IMR-90 (cell line): Measurements from ENCODE around the gene NDUFA13. TPM values are rescaled to one million over a fixed set of nuclear protein-coding genes. Genes with fewer than 3 reads are reported as not detected.
A peak's percentile ranks its signal among the peaks of the same experiment; 100 is the strongest.

Experiments
- ATAC-seq: fragments of 200-7000 bp; cut with Tn5 transposase; 2 replicates; pipeline ENCODE4 v1.9.1; 2020; ENCODE audit warnings: low read depth, mild to moderate bottlenecking, moderate library complexity
- BruUV-seq: library from RNA; stranded (reverse); fragments of 400-500 nt; replicated peaks from 2 replicates; lab custom pipeline; 2021; lab: Mats Ljungman, UMichigan
- CTCF ChIA-PET: fragments of 300-600 bp; formaldehyde crosslinking; extraction: SDS; loops from one replicate; lab custom pipeline; 2021; ENCODE audit warnings: antibody characterized with exemption; lab: Yijun Ruan, JAX
- POLR2A ChIA-PET: fragments of 300-600 bp; sonication (Branson Sonifier 250); formaldehyde crosslinking; loops from one replicate; lab custom pipeline; 2022; ENCODE audit warnings: antibody characterized with exemption; ENCODE audit not compliant: unreplicated experiment; lab: Charles Lee
- DNase-seq: peaks from one replicate; pipeline ENCODE4 v3.0.0; 2013
- H2AFZ ChIP-seq: replicated peaks from 2 replicates; pipeline ENCODE3; 2013; ENCODE audit warnings: low read length, mild to moderate bottlenecking; ENCODE audit not compliant: poor library complexity
- H2AK5ac ChIP-seq: 2 replicates; pipeline ENCODE4 v1.6.1; 2013; ENCODE audit warnings: low read depth, low read length, inconsistent platforms
- H2AK9ac ChIP-seq: replicated peaks from 2 replicates; pipeline ENCODE3; 2013; ENCODE audit warnings: mild to moderate bottlenecking, low read depth, low read length, moderate library complexity; ENCODE audit not compliant: poor library complexity
- H2BK120ac ChIP-seq: 2 replicates; pipeline ENCODE4 v1.6.1; 2013; ENCODE audit warnings: low read depth, low read length, inconsistent platforms
- H2BK15ac ChIP-seq: 3 replicates; pipeline ENCODE4 v1.6.1; 2013; ENCODE audit warnings: low read depth, low read length, inconsistent platforms
- H2BK20ac ChIP-seq: 2 replicates; pipeline ENCODE4 v1.6.1; 2013; ENCODE audit warnings: low read depth, mild to moderate bottlenecking, inconsistent platforms, low read length, moderate library complexity
- H2BK5ac ChIP-seq: 2 replicates; pipeline ENCODE4 v1.6.1; 2013; ENCODE audit warnings: mild to moderate bottlenecking, low read depth, low read length, inconsistent platforms; ENCODE audit not compliant: poor library complexity, severe bottlenecking
- H3K14ac ChIP-seq: replicated peaks from 2 replicates; pipeline ENCODE4 v1.6.1; 2013; ENCODE audit warnings: low read depth, low read length, inconsistent platforms
- H3K18ac ChIP-seq: 2 replicates; pipeline ENCODE4 v1.6.1; 2013; ENCODE audit warnings: low read depth, low read length, control low read depth
- H3K23ac ChIP-seq: 2 replicates; pipeline ENCODE4 v1.6.1; 2013; ENCODE audit warnings: low read depth, low read length, inconsistent platforms
- H3K27ac ChIP-seq: 2 replicates; pipeline ENCODE4 v1.5.1; 2013; ENCODE audit warnings: mild to moderate bottlenecking, control low read depth, low read length; ENCODE audit not compliant: insufficient read depth
- H3K27me3 ChIP-seq: 2 replicates; pipeline ENCODE4 v1.6.1; 2013; ENCODE audit warnings: low read length; ENCODE audit not compliant: control insufficient read depth, insufficient read depth
- H3K36me3 ChIP-seq: 2 replicates; pipeline ENCODE4 v1.6.1; 2013; ENCODE audit warnings: low read length, mixed read lengths; ENCODE audit not compliant: control insufficient read depth, insufficient read depth
- H3K4ac ChIP-seq: 2 replicates; pipeline ENCODE4 v1.6.1; 2013; ENCODE audit warnings: low read depth, low read length, inconsistent platforms
- H3K4me1 ChIP-seq: 2 replicates; pipeline ENCODE4 v1.6.1; 2013; ENCODE audit warnings: low read length, mixed read lengths; ENCODE audit not compliant: control insufficient read depth, insufficient read depth
- H3K4me2 ChIP-seq: 2 replicates; pipeline ENCODE4 v1.6.1; 2013; ENCODE audit warnings: low read depth, mild to moderate bottlenecking, control low read depth, low read length, moderate library complexity
- H3K4me3 ChIP-seq: 2 replicates; pipeline ENCODE4 v1.5.1; 2013; ENCODE audit warnings: low read depth, mild to moderate bottlenecking, control low read depth, low read length, moderate library complexity; ENCODE audit not compliant: insufficient read depth
- H3K56ac ChIP-seq: 2 replicates; pipeline ENCODE4 v1.6.1; 2013; ENCODE audit warnings: low read length, inconsistent platforms; ENCODE audit not compliant: insufficient read depth; ENCODE audit errors: extremely low read depth
- H3K79me1 ChIP-seq, 2 experiments: 2 replicates each; pipeline ENCODE4 v1.6.1; 2013; ENCODE audit warnings: low read length in 2 of 2, inconsistent platforms in 1 of 2, low read depth in 1 of 2
- H3K9ac ChIP-seq: 2 replicates; pipeline ENCODE4 v1.6.1; 2013; ENCODE audit warnings: low read depth, low read length, control low read depth
- H3K9me1 ChIP-seq: 2 replicates; pipeline ENCODE4 v1.6.1; 2013; ENCODE audit warnings: low read length, inconsistent platforms; ENCODE audit not compliant: insufficient read depth
- H3K9me3 ChIP-seq: 2 replicates; pipeline ENCODE4 v1.6.1; 2013; ENCODE audit warnings: low read length; ENCODE audit not compliant: control insufficient read depth, insufficient read depth
- H4K20me1 ChIP-seq: 2 replicates; pipeline ENCODE4 v1.6.1; 2013; ENCODE audit warnings: low read length, inconsistent platforms; ENCODE audit not compliant: insufficient read depth
- H4K5ac ChIP-seq: 2 replicates; pipeline ENCODE4 v1.6.1; 2013; ENCODE audit warnings: mild to moderate bottlenecking, low read depth, low read length, control low read depth
- H4K8ac ChIP-seq, 2 experiments: 2 replicates each; pipeline ENCODE4 v1.6.1; 2013; ENCODE audit warnings: low read depth in 2 of 2, low read length in 2 of 2, control low read depth in 1 of 2, inconsistent platforms in 1 of 2
- H4K91ac ChIP-seq: 2 replicates; pipeline ENCODE4 v1.6.1; 2013; ENCODE audit warnings: low read depth, low read length, inconsistent platforms; ENCODE audit not compliant: insufficient read depth
- BHLHE40 ChIP-seq: fragments of 150-350 bp; IDR thresholded peaks from 2 replicates; pipeline ENCODE4 v1.6.1; 2016; ENCODE audit warnings: mild to moderate bottlenecking, low read depth, low read length
- CHD1 ChIP-seq: IDR thresholded peaks from 2 replicates; pipeline ENCODE4 v1.6.1; 2012; ENCODE audit warnings: low read depth, low read length, improper control_type of control experiment
- CTCF ChIP-seq: conservative IDR thresholded peaks from 2 replicates; pipeline ENCODE4 v1.5.1; 2012; ENCODE audit warnings: mild to moderate bottlenecking, low read depth, low read length, improper control_type of control experiment
- ELK1 ChIP-seq: fragments of 150-350 bp; IDR thresholded peaks from 2 replicates; pipeline ENCODE4 v1.6.1; 2016; ENCODE audit warnings: low read depth, mild to moderate bottlenecking, low read length, moderate library complexity, borderline replicate concordance
- FOS ChIP-seq: fragments of 150-350 bp; IDR thresholded peaks from 2 replicates; pipeline ENCODE4 v1.6.1; 2016; ENCODE audit warnings: low read depth, low read length
- MAFK ChIP-seq: IDR thresholded peaks from 2 replicates; pipeline ENCODE4 v1.6.1; 2012; ENCODE audit warnings: low read depth, low read length, improper control_type of control experiment
- MAZ ChIP-seq: IDR thresholded peaks from 2 replicates; pipeline ENCODE4 v1.6.1; 2012; ENCODE audit warnings: low read depth, mild to moderate bottlenecking, low read length, improper control_type of control experiment, moderate library complexity, borderline replicate concordance
- NFE2L2 ChIP-seq: fragments of 150-350 bp; IDR thresholded peaks from 2 replicates; pipeline ENCODE4 v1.6.1; 2016; ENCODE audit warnings: low read depth, mild to moderate bottlenecking, low read length
- POLR2A ChIP-seq: IDR thresholded peaks from 2 replicates; pipeline ENCODE4 v1.6.1; 2012; ENCODE audit warnings: mild to moderate bottlenecking, low read depth, low read length
- RAD21 ChIP-seq: IDR thresholded peaks from 2 replicates; pipeline ENCODE4 v1.6.1; 2012; ENCODE audit warnings: low read length, improper control_type of control experiment
- RFX5 ChIP-seq: IDR thresholded peaks from 2 replicates; pipeline ENCODE4 v1.8.0; 2012; ENCODE audit warnings: low read depth, mild to moderate bottlenecking, low read length, moderate library complexity
- SMC3 ChIP-seq: fragments of 150-350 bp; IDR thresholded peaks from 2 replicates; pipeline ENCODE4 v1.6.1; 2016; ENCODE audit warnings: low read depth, mild to moderate bottlenecking, antibody characterized with exemption, low read length, moderate library complexity
- WGBS, 2 experiments: methylation state at CpG; one replicate each; pipeline versions ENCODE4 v1.1.5 to v1.1.7; 2013; ENCODE audit warnings: missing lambda C conversion rate in 2 of 2; ENCODE audit not compliant: insufficient read length in 1 of 2; ENCODE audit errors: extremely low coverage in 2 of 2; 5-methylcytosine and 5-hydroxymethylcytosine counted together
- dilution Hi-C: fragments of 300-500 bp; cut with HindIII; formaldehyde crosslinking; loops from one replicate; pipeline ENCODE4 v1.14.3; 2018; ENCODE audit warnings: low sequenced_read_pairs; ENCODE audit not compliant: unreplicated experiment
- in situ Hi-C: fragments of 300-500 bp; cut with MboI; formaldehyde crosslinking; loops from 3 replicates; pipeline ENCODE4 v1.14.3; 2019; ENCODE audit warnings: low sequenced_read_pairs, inconsistent platforms, mixed read lengths
- intact Hi-C: fragments of 100-400 bp; cut with micrococcal nuclease; formaldehyde crosslinking; loops from 2 replicates; pipeline ENCODE4 v1.10.0; 2022
- polyA plus RNA-seq, 3 experiments: library from polyadenylated mRNA; depleted of rRNA; stranded (reverse); fragments of >200 nt; gene quantifications; 2 replicates each; pipeline ENCODE4 v1.2.3, GENCODE V29; 2012; ENCODE audit warnings: low replicate concordance in 1 of 3
- total RNA-seq: library from RNA; depleted of rRNA; stranded (reverse); fragments of >200 nt; gene quantifications from 2 replicates; pipeline ENCODE4 v1.2.3, GENCODE V29; 2012

NDUFA13 gene
- total and polyA plus RNA-seq, 2 of the 4 experiments (the other 2 are of a cell fraction) = 30.6 to 667 TPM

GRCh38 chr19:19550972-19551852 lies 35.2 kb downstream of the NDUFA13 start:
- no peak overlapping the region for H4K91ac ChIP-seq
- no peaks in the 10 kb centered on the region for H3K79me1 ChIP-seq
- no TSS peak for BruUV-seq
- in situ Hi-C loops (no loop called here), dilution Hi-C loops (no loop called here), intact Hi-C loops (loop anchor here (5.0 kb wide), 1 partner anchor 91 kb away; the partner anchor contains the start of gene GMIP)
- H4K20me1 ChIP-seq = no peaks in the 10 kb centered on the region; the same call in 1 of the 2 replicates
- H3K56ac ChIP-seq = no peak overlapping the region
- H3K4me3 ChIP-seq = no peak overlapping the region
- H2BK15ac ChIP-seq = no peak overlapping the region
- no peaks in the 10 kb centered on the region for H3K4me1 ChIP-seq
- no peaks in the 10 kb centered on the region for H3K9me3 ChIP-seq
- no peak overlapping the region for H2AK5ac ChIP-seq
- no peak overlapping the region for H3K4me2 ChIP-seq
- H2BK5ac ChIP-seq = no peak overlapping the region
- H3K18ac ChIP-seq = no peak overlapping the region
- H4K8ac ChIP-seq = no peak overlapping the region
- no peaks in the 10 kb centered on the region for H3K9me1 ChIP-seq
- H2AK9ac ChIP-seq = peak overlapping the region; percentile 63
- H3K27ac ChIP-seq = no peak overlapping the region
- H2BK120ac ChIP-seq = no peak overlapping the region
- DNase-seq = no peak
- WGBS, 2 experiments = 96% methylated on average over 8 of the region's 10 CpGs; no CpG with 5 or more reads in 1 of the 2 experiments
- no peak for TF ChIP-seq CTCF
- TF ChIP-seq RAD21 = no peak
- TF ChIP-seq FOS = no peak
- TF ChIP-seq POLR2A = no peak
- no peak for TF ChIP-seq BHLHE40
- no peak for TF ChIP-seq NFE2L2
- no peak for TF ChIP-seq ELK1
- no peak for TF ChIP-seq CHD1
- TF ChIP-seq MAFK = no peak
- TF ChIP-seq MAZ = no peak
- TF ChIP-seq SMC3 = no peak
- TF ChIP-seq RFX5 = no peak
- no peak overlapping the region for H3K23ac ChIP-seq
- POLR2A ChIA-PET = no interaction called here
- H2BK20ac ChIP-seq = no peak overlapping the region
- no peak for ATAC-seq
- H3K9ac ChIP-seq = no peak overlapping the region
- peak overlapping the region; percentile 4 for H2AFZ ChIP-seq
- no peak overlapping the region for H4K5ac ChIP-seq
- H3K27me3 ChIP-seq = peaks cover 12% of the 10 kb centered on the region; the same call in 1 of the 2 replicates
- H3K4ac ChIP-seq = no peak overlapping the region
- CTCF ChIA-PET = interaction anchor here (0.6 to 2.2 kb wide), 3 partner anchors 19 to 113 kb away, joined by 3 to 6 read pairs (median 4); no protein-coding TSS in a partner anchor
- no peak overlapping the region for H3K14ac ChIP-seq
- no peaks in the 10 kb centered on the region for H3K36me3 ChIP-seq
